ENCODE data around the gene HECA.

- TF ChIP-seq CBFB (CRISPR knock-in tag; IDR thresholded peaks at IDR 0.05; ENCODE audit: low read depth) (no peak), CTCF (IDR thresholded peaks at IDR 0.05) (no peak), HMGXB4 (CRISPR knock-in tag; IDR thresholded peaks at IDR 0.05) (no peak), AR (CRISPR knock-in tag; IDR thresholded peaks at IDR 0.05) (no peak), FOXJ3 (CRISPR knock-in tag; IDR thresholded peaks at IDR 0.05; ENCODE audit: borderline replicate concordance) (no peak), MAX (CRISPR knock-in tag; IDR thresholded peaks at IDR 0.05) (no peak), NR1H2 (CRISPR knock-in tag; IDR thresholded peaks at IDR 0.05) (no peak), E2F1 (CRISPR knock-in tag; IDR thresholded peaks at IDR 0.05) (no peak), NR2C2 (CRISPR knock-in tag; IDR thresholded peaks at IDR 0.05) (no peak), ATF1 (CRISPR knock-in tag; IDR thresholded peaks at IDR 0.05) (no peak)
- TF ChIP-seq, protein P1, sequence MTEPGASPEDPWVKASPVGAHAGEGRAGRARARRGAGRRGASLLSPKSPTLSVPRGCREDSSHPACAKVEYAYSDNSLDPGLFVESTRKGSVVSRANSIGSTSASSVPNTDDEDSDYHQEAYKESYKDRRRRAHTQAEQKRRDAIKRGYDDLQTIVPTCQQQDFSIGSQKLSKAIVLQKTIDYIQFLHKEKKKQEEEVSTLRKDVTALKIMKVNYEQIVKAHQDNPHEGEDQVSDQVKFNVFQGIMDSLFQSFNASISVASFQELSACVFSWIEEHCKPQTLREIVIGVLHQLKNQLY (CRISPR knock-in tag; IDR thresholded peaks at IDR 0.05), result no peak
- TF ChIP-seq, protein P2, sequence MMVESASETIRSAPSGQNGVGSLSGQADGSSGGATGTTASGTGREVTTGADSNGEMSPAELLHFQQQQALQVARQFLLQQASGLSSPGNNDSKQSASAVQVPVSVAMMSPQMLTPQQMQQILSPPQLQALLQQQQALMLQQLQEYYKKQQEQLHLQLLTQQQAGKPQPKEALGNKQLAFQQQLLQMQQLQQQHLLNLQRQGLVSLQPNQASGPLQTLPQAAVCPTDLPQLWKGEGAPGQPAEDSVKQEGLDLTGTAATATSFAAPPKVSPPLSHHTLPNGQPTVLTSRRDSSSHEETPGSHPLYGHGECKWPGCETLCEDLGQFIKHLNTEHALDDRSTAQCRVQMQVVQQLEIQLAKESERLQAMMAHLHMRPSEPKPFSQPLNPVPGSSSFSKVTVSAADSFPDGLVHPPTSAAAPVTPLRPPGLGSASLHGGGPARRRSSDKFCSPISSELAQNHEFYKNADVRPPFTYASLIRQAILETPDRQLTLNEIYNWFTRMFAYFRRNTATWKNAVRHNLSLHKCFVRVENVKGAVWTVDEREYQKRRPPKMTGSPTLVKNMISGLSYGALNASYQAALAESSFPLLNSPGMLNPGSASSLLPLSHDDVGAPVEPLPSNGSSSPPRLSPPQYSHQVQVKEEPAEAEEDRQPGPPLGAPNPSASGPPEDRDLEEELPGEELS (CRISPR knock-in tag; IDR thresholded peaks at IDR 0.05), result no peak
Observed at GRCh38 chr6:139142262-139142661, 7.4 kb downstream of the HECA start.
